Activated T-helper 2 cell treated with anti-CD3 and anti-CD28 coated beads, Interferon-gamma antibody, Interleukin-2, Interleukin-4, amounts not matched to agents 10 μg/mL and 5 μg/mL and 100 μg/mL, durations not matched to agents 14 hours and 24 hours and 36 hours (primary cell): ENCODE data around the gene UHRF2. TPM values are rescaled to one million over a fixed set of nuclear protein-coding genes. Genes with fewer than 3 reads are reported as not detected.
A peak's percentile ranks its signal among the peaks of the same experiment; 100 is the strongest.
"Not testable (repeated sequence)": the region's sequence is repeated elsewhere in the genome, so short reads cannot be mapped to it uniquely, and the experiment has no call there.

ENCODE experiments used
- DNase-seq: peaks from one replicate; pipeline ENCODE4 v3.0.0; 2021; ENCODE audit warnings: low spot score
- H3K27ac Mint-ChIP-seq: one replicate; pipeline ENCODE4 v1.8.0; 2021; ENCODE audit warnings: mixed read lengths
- H3K27me3 Mint-ChIP-seq: one replicate; pipeline ENCODE4 v1.8.0; 2021; ENCODE audit warnings: low read depth, mixed read lengths
- H3K36me3 Mint-ChIP-seq: one replicate; pipeline ENCODE4 v1.8.0; 2021; ENCODE audit warnings: low read depth, mixed read lengths
- H3K4me1 Mint-ChIP-seq: one replicate; pipeline ENCODE4 v1.8.0; 2021; ENCODE audit warnings: low read depth, mixed read lengths
- H3K4me3 Mint-ChIP-seq: one replicate; pipeline ENCODE4 v1.8.0; 2021; ENCODE audit warnings: low read depth, mild to moderate bottlenecking, moderate library complexity, mixed read lengths
- H3K9me3 Mint-ChIP-seq: one replicate; pipeline ENCODE4 v1.8.0; 2021; ENCODE audit warnings: mixed read lengths
- intact Hi-C: fragments of 100-400 bp; cut with micrococcal nuclease; formaldehyde crosslinking; loops from one replicate; pipeline ENCODE4 v1.15.1; 2023
- total RNA-seq: library from RNA; stranded (reverse); gene quantifications from 2 replicates; pipeline ENCODE4 v1.2.3, GENCODE V29; 2022

UHRF2 gene
- 79.7 and 82.9 TPM in 2 replicates for total RNA-seq

GRCh38 chr9:6412487-6413364, at the start of gene UHRF2:
Gene UHRF2, plus strand, starts transcription at chr9:6413199. Its CDS starts 292 bp downstream, at chr9:6413491.
- intact Hi-C loops = loop anchor here (1.0 to 10.0 kb wide), 12 partner anchors 17 to 958 kb away; partner anchors contain the start of genes CD274, KDM4C, RANBP6 and RIC1
- peak within 1 kb of the TSS; percentile 94 for H3K27ac Mint-ChIP-seq
- H3K36me3 Mint-ChIP-seq = peaks cover 32% of the 10 kb centered on the region
- peaks cover 2% of the 10 kb centered on the region for H3K27me3 Mint-ChIP-seq
- peaks cover 39% of the 10 kb centered on the region for H3K4me1 Mint-ChIP-seq
- DNase-seq = peak; percentile 98
- peak within 1 kb of the TSS; percentile 96 for H3K4me3 Mint-ChIP-seq
- no peaks in the 10 kb centered on the region for H3K9me3 Mint-ChIP-seq

GRCh38 chr9:6367128-6367890, 45.7 kb upstream of the UHRF2 start:
- Mint-ChIP-seq H3K4me3 (no peak overlapping the region), H3K9me3 (peaks cover 16% of the 10 kb centered on the region), H3K4me1 (peaks cover 4% of the 10 kb centered on the region), H3K36me3 (peaks cover 3% of the 10 kb centered on the region), H3K27ac (no peak overlapping the region), H3K27me3 (no peaks in the 10 kb centered on the region)
- DNase-seq = no peak
- intact Hi-C loops = no loop called here

GRCh38 chr9:6368831-6369230, 44.2 kb upstream of the UHRF2 start:
- intact Hi-C loops = no loop called here
- no peaks in the 10 kb centered on the region for H3K27me3 Mint-ChIP-seq
- peaks cover 4% of the 10 kb centered on the region for H3K4me1 Mint-ChIP-seq
- H3K36me3 Mint-ChIP-seq = peaks cover 3% of the 10 kb centered on the region
- no peak overlapping the region for H3K27ac Mint-ChIP-seq
- H3K4me3 Mint-ChIP-seq = no peak overlapping the region
- DNase-seq = no peak
- H3K9me3 Mint-ChIP-seq = peaks cover 16% of the 10 kb centered on the region

- H3K27me3 Mint-ChIP-seq = peaks cover 15% of the 10 kb centered on the region
- H3K27ac Mint-ChIP-seq, H3K9me3 Mint-ChIP-seq, H3K4me3 Mint-ChIP-seq, H3K36me3 Mint-ChIP-seq, intact Hi-C loops, H3K4me1 Mint-ChIP-seq, DNase-seq: not testable (repeated sequence)
These were observed 31.5 kb upstream of the UHRF2 start for GRCh38 chr9:6381477-6382012.

GRCh38 chr9:6382681-6383080, 30.3 kb upstream of the UHRF2 start:
- Mint-ChIP-seq H3K36me3 (no peaks in the 10 kb centered on the region), H3K4me1 (no peaks in the 10 kb centered on the region), H3K9me3 (peaks cover 8% of the 10 kb centered on the region), H3K4me3 (no peak overlapping the region), H3K27me3 (peaks cover 14% of the 10 kb centered on the region), H3K27ac (no peak overlapping the region)
- DNase-seq = no peak
- intact Hi-C loops = no loop called here

- intact Hi-C loops = no loop called here
- no peaks in the 10 kb centered on the region for H3K36me3 Mint-ChIP-seq
- H3K4me3 Mint-ChIP-seq = no peak overlapping the region
- H3K4me1 Mint-ChIP-seq = no peaks in the 10 kb centered on the region
- peaks cover 8% of the 10 kb centered on the region for H3K9me3 Mint-ChIP-seq
- DNase-seq = no peak
- peaks cover 11% of the 10 kb centered on the region for H3K27me3 Mint-ChIP-seq
- no peak overlapping the region for H3K27ac Mint-ChIP-seq
These were observed 29.3 kb upstream of the UHRF2 start for GRCh38 chr9:6383551-6384225.

- Mint-ChIP-seq H3K27me3 (peaks cover 2% of the 10 kb centered on the region), H3K36me3 (no peaks in the 10 kb centered on the region), H3K27ac (no peak overlapping the region), H3K4me3 (no peak overlapping the region), H3K9me3 (peaks cover 8% of the 10 kb centered on the region), H3K4me1 (no peaks in the 10 kb centered on the region)
- DNase-seq = no peak
- intact Hi-C loops = no loop called here
These were observed 28.3 kb upstream of the UHRF2 start for GRCh38 chr9:6384732-6385131.

- DNase-seq = no peak
- Mint-ChIP-seq H3K4me1 (no peaks in the 10 kb centered on the region), H3K36me3 (no peaks in the 10 kb centered on the region), H3K9me3 (no peaks in the 10 kb centered on the region), H3K27me3 (peaks cover 11% of the 10 kb centered on the region), H3K4me3 (no peak overlapping the region), H3K27ac (no peak overlapping the region)
- intact Hi-C loops = no loop called here
These were observed 13.9 kb upstream of the UHRF2 start for GRCh38 chr9:6399071-6399470.

- H3K9me3 Mint-ChIP-seq = no peaks in the 10 kb centered on the region
- H3K27ac Mint-ChIP-seq = no peak overlapping the region
- DNase-seq = no peak
- H3K4me3 Mint-ChIP-seq = no peak overlapping the region
- peaks cover 11% of the 10 kb centered on the region for H3K4me1 Mint-ChIP-seq
- intact Hi-C loops = no loop called here
- peaks cover 3% of the 10 kb centered on the region for H3K27me3 Mint-ChIP-seq
- H3K36me3 Mint-ChIP-seq = no peaks in the 10 kb centered on the region
These were observed 7.6 kb upstream of the UHRF2 start for GRCh38 chr9:6405371-6405770.

- intact Hi-C loops = no loop called here
- no peak for DNase-seq
- H3K9me3 Mint-ChIP-seq = no peaks in the 10 kb centered on the region
- no peak overlapping the region for H3K4me3 Mint-ChIP-seq
- peaks cover 14% of the 10 kb centered on the region for H3K4me1 Mint-ChIP-seq
- H3K36me3 Mint-ChIP-seq = no peaks in the 10 kb centered on the region
- H3K27me3 Mint-ChIP-seq = peaks cover 3% of the 10 kb centered on the region
- H3K27ac Mint-ChIP-seq = no peak overlapping the region
These were observed 5.2 kb upstream of the UHRF2 start for GRCh38 chr9:6407778-6408177.

- DNase-seq = no peak
- Mint-ChIP-seq H3K9me3 (no peaks in the 10 kb centered on the region), H3K27ac (no peak overlapping the region), H3K4me3 (no peak overlapping the region), H3K27me3 (peaks cover 3% of the 10 kb centered on the region), H3K36me3 (no peaks in the 10 kb centered on the region), H3K4me1 (peaks cover 14% of the 10 kb centered on the region)
- intact Hi-C loops = no loop called here
These were observed 4.7 kb upstream of the UHRF2 start for GRCh38 chr9:6408320-6408719.

GRCh38 chr9:6409811-6410210, 3.2 kb upstream of the UHRF2 start:
- Mint-ChIP-seq H3K9me3 (no peaks in the 10 kb centered on the region), H3K27ac (no peak overlapping the region), H3K36me3 (peaks cover 8% of the 10 kb centered on the region), H3K4me3 (no peak overlapping the region), H3K4me1 (peaks cover 20% of the 10 kb centered on the region), H3K27me3 (peaks cover 3% of the 10 kb centered on the region)
- no peak for DNase-seq
- intact Hi-C loops = loop anchor here (5.0 to 10.0 kb wide), 4 partner anchors 485 to 955 kb away; partner anchors contain the start of genes CD274 and RIC1
